Limb (tissue), 2 donors: ENCODE data around the gene BTLA.
"Not testable (repeated sequence)": the region's sequence is repeated elsewhere in the genome, so short reads cannot be mapped to it uniquely, and the experiment has no call there.

Experiments used
- DNase-seq, 2 donors: peaks; one replicate each; pipeline ENCODE4 v3.0.0-alpha.2; 2016; ENCODE audit errors: extremely low spot score in 2 of 2

BTLA gene

GRCh38 chr3:112491373-112491772, 7.9 kb downstream of the BTLA start:
- DNase-seq = no peak

- DNase-seq = no peak
Measured at GRCh38 chr3:112489674-112490479, 9.4 kb downstream of the BTLA start.

DNA sequence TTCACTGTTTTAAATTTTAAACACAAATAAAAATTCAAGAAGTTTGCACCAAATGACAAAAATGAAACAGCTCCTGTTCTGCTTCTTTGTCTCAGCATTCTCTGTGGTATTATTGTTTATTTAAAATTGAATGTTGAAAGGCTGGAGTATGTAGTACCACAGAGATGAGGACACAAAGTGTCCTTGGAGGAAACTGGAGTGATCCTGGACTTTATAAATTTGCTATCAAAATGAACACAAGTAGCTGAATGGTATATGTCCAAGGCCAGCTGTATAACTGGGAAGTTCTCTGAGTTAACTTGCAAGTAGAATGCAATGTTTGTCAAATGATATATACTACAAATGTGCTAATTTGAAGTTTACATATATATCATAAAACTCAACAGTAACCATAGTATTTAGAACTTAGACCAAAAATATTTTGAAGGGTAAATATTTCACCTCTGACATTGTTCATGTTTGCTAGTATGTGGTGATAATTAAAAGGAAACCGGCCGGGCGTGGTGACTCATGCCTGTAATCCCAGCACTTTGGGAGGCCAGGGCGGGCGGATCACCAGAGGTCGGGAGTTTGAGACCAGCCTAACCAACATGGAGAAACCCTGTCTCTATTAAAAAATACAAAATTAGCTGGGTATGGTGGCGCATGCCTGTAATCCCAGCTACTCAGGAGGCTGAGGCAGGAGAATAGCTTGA, 12.3 kb downstream of the BTLA start:
- DNase-seq = no peak

- DNase-seq = no peak
Measured at GRCh38 chr3:112484352-112484751, 14.9 kb downstream of the BTLA start.

- DNase-seq = no peak
Measured at GRCh38 chr3:112482675-112483074, 16.6 kb downstream of the BTLA start.

- no peak for DNase-seq
Measured at GRCh38 chr3:112481302-112481721, 18.0 kb downstream of the BTLA start.

DNA sequence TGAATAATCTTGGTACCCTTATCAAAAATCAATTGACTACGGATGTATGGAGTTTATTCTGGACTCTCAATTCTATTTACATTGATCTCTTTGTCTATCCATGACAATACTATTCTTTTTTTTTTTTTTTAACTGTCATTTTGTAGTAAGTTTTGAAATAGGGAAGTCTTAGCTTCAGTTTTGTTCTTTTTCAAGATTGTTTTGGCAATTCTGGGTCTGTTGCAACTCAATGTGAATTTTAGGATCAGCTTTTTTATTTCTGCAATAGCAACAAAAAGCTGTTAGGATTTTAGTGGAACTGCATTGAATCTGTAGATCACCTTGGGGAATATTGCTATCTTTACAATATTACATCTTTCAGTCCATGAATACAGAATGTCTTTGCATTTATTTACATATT, 21.4 kb downstream of the BTLA start:
- DNase-seq = no peak

DNA sequence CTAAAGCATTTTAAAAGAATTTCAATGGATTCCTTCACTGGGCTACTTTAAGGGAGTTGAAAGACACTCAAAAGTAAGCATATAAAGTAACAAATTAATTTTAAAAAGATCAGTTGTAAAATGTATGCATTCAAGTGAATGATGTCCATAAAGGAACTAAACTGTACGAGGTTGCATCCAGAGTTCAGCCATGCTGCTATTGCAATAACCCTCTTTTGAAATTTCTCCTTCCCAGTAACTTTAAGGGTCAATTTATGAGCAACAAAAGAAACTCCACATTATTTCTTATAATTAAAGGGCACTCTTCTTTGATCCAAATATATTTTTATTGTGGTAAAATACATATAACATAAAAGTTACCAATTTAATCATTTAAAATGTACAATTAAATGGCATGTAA, 22.9 kb downstream of the BTLA start:
- no peak for DNase-seq

DNA sequence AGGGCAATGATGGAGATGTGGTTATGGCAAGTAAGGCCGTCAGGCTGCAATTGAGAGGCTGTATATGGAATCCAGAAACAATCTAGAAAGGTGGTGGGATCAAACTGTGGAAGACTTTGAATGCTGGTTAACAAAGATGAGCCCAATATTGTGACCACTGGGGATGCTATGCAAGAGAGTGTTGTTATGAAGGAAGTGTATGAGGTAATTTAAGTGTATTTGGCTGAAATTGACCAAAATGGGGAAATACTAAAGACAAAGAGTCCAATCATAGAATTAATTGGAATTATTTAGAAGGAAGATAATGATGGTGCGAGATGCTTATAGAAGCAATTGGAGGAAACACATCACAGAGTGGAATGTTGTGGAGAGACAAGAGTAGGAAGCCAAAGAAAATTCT, 24.5 kb downstream of the BTLA start:
- DNase-seq = no peak

GRCh38 chr3:112472691-112473090, 26.6 kb downstream of the BTLA start:
- no peak for DNase-seq

GRCh38 chr3:112471596-112472325, 27.5 kb downstream of the BTLA start:
- no peak for DNase-seq

GRCh38 chr3:112470788-112471187, 28.5 kb downstream of the BTLA start:
- no peak for DNase-seq

DNA sequence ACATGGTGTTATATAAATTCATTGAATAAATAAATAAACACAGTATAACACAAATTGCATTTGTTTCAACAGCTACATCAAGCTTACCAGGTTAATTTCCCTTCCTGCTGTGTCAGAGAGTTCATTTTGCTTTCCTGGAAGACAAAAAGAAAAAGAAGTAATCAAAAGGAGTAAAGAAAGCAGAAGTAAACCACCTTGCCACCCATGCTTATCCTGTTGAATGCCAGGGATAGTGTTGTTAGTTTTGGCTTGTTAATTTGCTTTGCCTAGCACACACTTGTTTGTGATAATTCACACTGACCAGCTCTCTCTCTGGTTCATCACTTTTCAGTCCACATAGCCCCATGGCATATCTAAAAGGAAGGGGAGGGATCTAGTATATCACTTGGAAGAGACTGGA, 29.6 kb downstream of the BTLA start:
- DNase-seq = no peak

- DNase-seq = no peak
Measured at GRCh38 chr3:112467539-112467938, 31.7 kb downstream of the BTLA start.

DNA sequence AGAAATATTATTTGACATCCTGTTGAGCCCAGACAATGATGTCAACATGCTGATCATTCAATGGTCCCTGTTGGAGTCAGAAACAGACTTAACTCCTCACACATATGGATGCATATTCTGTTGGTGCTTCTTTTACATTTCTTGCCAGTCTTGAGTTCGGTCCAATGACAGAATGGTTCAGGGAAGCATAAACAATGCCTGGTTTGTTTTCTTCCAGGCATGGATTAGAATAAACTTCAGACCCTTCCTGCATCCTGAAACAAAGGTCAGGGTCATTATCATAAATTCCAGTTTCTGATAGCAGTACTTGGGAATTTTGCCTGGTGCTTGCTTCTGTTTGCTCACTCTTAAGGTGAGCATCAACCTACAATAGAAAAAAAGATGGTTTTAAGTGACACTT, 33.3 kb downstream of the BTLA start:
- no peak for DNase-seq

DNA sequence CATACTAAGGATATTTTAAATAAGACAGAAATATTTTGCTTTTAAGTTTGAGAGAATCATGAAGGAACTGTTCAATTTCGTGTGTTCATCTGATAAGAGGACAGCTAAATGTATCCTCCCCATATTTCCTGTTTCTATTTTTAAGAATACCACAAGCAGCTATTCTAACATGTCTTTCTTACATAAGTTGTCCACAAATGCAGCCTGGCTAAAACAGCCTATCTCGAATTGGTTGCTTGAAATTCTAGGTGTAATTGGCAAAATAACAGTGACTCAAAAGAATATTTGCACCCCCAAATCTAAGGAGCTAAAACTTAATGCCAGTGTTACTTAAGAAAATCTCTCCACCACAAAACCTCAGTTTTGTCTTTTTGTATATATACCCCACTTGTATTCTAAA, 35.0 kb downstream of the BTLA start:
- no peak for DNase-seq

DNA sequence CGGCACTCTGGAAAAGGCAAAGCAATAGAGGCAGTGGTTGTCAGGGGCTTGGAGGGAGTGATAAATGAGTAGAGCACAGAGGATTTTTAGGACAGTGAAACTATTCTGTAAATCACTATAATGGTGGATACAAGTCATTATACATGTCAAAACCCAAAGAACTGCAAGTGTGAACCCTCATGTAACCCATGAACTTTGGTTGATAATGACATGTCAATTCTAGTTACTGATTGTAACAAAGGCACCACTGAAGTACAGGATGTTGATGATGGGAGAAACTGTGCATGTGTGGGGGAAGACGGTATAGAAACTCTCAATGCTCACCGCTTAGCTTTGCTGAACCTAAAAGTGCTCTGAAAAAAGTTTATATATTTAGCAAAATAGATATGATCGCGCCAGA, 36.0 kb downstream of the BTLA start:
- no peak for DNase-seq

DNA sequence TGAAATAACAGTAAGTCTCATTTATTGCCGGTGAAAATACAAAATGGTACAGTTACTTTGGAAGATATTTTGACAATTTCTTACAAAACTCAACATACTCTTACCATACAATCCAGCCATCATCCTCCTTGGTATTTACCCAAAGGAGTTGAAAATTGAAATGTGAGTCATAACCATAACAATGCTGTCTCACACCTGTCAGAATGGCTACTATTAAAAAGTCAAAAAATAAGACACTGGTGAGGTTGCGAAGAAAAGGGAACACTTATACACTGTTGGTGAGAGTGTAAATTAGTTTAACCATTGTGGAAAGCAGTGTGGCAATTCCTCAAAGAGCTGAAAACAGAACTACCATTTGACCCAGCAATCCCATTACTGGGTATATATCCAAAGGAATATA, 37.5 kb downstream of the BTLA start:
- DNase-seq = not testable (repeated sequence)

DNA sequence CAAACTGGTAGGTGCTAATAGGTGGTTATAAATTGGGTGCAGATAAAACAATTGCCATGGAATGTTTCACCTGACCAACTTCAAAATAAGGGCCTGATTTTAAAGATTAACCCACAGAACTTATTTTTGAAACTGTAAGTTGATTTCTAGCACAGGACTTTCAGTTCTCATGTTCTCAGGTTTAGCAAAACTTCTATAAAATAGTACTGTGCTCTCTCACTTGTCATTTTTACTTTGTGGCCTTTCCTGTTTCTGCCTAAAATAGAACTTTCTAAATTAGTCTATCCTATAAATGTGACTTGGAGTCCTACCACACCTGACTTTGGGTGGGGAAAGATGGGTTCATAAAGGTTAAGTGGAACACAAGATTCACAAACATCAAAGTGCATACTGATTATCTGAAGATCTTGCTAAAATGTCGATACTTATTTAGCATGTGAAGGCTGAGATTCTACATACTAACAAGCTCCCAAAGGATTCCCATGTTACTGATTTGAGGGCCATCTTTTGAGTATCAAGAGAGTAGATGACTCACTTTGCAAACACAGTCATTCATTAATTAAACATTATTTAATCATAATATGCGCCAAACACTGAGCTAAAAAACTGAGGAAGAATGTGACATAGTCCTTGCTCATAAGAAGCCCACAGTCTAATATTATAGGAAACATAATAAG, 38.6 kb downstream of the BTLA start:
- no peak for DNase-seq

DNA sequence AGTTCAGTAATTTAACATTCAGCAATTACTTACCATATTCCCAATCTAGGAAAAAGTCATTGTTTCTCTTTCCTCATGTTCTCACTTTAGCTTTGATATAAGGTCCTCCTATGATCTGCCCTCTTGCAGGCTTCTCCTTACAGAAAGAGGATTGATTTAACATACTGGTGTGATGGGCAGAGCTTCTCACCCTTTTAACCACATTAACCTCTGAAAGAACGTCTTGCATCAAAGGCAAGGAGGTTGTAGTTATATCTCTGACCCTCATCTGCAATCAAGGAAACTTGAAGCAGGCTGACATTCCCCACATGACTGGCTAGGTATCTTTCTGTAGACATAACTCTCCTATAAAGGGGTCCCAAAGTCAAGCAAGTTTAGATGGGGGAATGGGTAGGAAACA, 39.5 kb downstream of the BTLA start:
- DNase-seq = no peak

GRCh38 chr3:112456147-112456546, 43.1 kb downstream of the BTLA start:
- no peak for DNase-seq

DNA sequence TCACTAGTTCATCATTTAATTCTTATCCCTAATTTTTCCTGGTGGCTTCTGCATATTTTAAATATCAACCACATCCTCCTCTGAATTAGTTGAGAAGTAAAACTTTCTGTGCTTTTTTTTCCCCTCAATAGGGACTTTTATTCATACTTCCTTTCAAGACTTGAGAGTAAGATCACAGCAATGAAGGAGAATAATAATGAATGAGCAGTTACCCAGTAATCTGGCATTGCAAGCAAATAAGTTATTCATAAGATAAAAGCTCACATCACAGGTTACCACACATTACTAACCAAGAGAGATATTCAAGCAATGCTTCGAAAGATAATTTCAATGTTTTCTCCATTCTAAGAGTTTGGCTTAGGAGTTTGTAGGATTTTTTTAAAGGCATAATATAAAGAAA, 50.3 kb downstream of the BTLA start:
- DNase-seq = no peak
